GM12878 (cell line): ENCODE measurements around the gene NOX1. TPM values are rescaled to one million over a fixed set of nuclear protein-coding genes. Genes with fewer than 3 reads are reported as not detected.
A peak's percentile ranks its signal among the peaks of the same experiment; 100 is the strongest.

Source experiments
- ATAC-seq: fragments of 200-7000 bp; cut with Tn5 transposase; 3 replicates; pipeline ENCODE4 v1.9.1; 2020; ENCODE audit warnings: mild to moderate bottlenecking, moderate library complexity
- BruUV-seq: library from RNA; stranded (reverse); fragments of 400-500 nt; replicated peaks from 2 replicates; lab custom pipeline; 2021; lab: Mats Ljungman, UMichigan
- CTCF ChIA-PET: fragments of 300-600 bp; sonication (Branson Sonifier 250); formaldehyde crosslinking; extraction: SDS; loops from one replicate; lab custom pipeline; 2021; ENCODE audit warnings: inconsistent platforms; lab: Yijun Ruan, JAX
- POLR2A ChIA-PET: fragments of 350-600 bp; formaldehyde crosslinking; extraction: SDS; loops from one replicate; lab custom pipeline; 2021; ENCODE audit warnings: inconsistent platforms; lab: Charles Lee
- RAD21 ChIA-PET: fragments of 300-600 bp; sonication (Branson Sonifier 250); formaldehyde crosslinking; loops from one replicate; lab custom pipeline; 2023; ENCODE audit warnings: antibody characterized with exemption; ENCODE audit not compliant: unreplicated experiment; lab: Charles Lee
- SMC1A ChIA-PET: fragments of 300-600 bp; sonication (Branson Sonifier 250); formaldehyde crosslinking; loops from one replicate; lab custom pipeline; 2023; ENCODE audit not compliant: unreplicated experiment, uncharacterized antibody; lab: Charles Lee
- DNase-seq: peaks from one replicate; pipeline ENCODE4 v3.0.0-alpha.2; 2011; ENCODE audit warnings: low read depth, low spot score
- FAIRE-seq: peaks from 3 replicates; lab custom pipeline; 2011; peaks lifted over from hg19 to GRCh38; lab: Jason Lieb, UNC
- H2AFZ ChIP-seq: 2 replicates; pipeline ENCODE4 v1.6.0; 2011; ENCODE audit warnings: low read depth, low read length, control low read depth; ENCODE audit not compliant: control insufficient read depth
- H3K27ac ChIP-seq: 2 replicates; pipeline ENCODE4 v1.5.1; 2011; ENCODE audit warnings: control low read depth; ENCODE audit not compliant: control insufficient read depth, insufficient read depth
- H3K27me3 ChIP-seq, 2 experiments: replicated peaks in 1 of 2; 2 replicates each; pipeline versions ENCODE4 v1.6.0 to v1.6.1; 2011; ENCODE audit warnings: low read length in 1 of 2; ENCODE audit not compliant: control insufficient read depth in 2 of 2, insufficient read depth in 2 of 2
- H3K36me3 ChIP-seq, 2 experiments: 2 replicates each; pipeline ENCODE4 v1.5.1; 2011; ENCODE audit warnings: low read length in 1 of 2; ENCODE audit not compliant: control insufficient read depth in 2 of 2, insufficient read depth in 2 of 2
- H3K4me1 ChIP-seq: 2 replicates; pipeline ENCODE4 v1.6.1; 2011; ENCODE audit warnings: mild to moderate bottlenecking, low read length, moderate library complexity, mixed read lengths; ENCODE audit not compliant: control insufficient read depth, insufficient read depth
- H3K4me2 ChIP-seq: 2 replicates; pipeline ENCODE4 v1.6.0; 2011; ENCODE audit warnings: control low read depth; ENCODE audit not compliant: control insufficient read depth, insufficient read depth
- H3K4me3 ChIP-seq: fragments of 200-600 bp; sonication (generic); 2 replicates; pipeline ENCODE4 v1.5.1; 2016
- H3K79me2 ChIP-seq: 2 replicates; pipeline ENCODE4 v1.6.0; 2011; ENCODE audit warnings: low read length; ENCODE audit not compliant: control insufficient read depth, insufficient read depth
- H3K9ac ChIP-seq: 2 replicates; pipeline ENCODE4 v1.8.0; 2011; ENCODE audit warnings: low read length, control low read depth, mixed read lengths; ENCODE audit not compliant: control insufficient read depth, insufficient read depth
- H3K9me3 ChIP-seq: replicated peaks from 3 replicates; pipeline ENCODE4 v1.5.1; 2011; ENCODE audit warnings: mild to moderate bottlenecking, low read length; ENCODE audit not compliant: control insufficient read depth, insufficient read depth
- H4K20me1 ChIP-seq: 2 replicates; pipeline ENCODE4 v1.6.0; 2011; ENCODE audit not compliant: control insufficient read depth, insufficient read depth
- BCL11A ChIP-seq: IDR thresholded peaks from 2 replicates; pipeline ENCODE4 v1.6.1; 2011; ENCODE audit warnings: low read depth, low read length
- CEBPB ChIP-seq, 2 experiments: fragments of 150-350 bp in 1 of 2; IDR thresholded peaks; 2 replicates each; pipeline ENCODE4 v1.6.1; 2012 to 2014; ENCODE audit warnings: low read depth in 2 of 2, low read length in 2 of 2, borderline replicate concordance in 1 of 2, inconsistent platforms in 1 of 2
- CREB1 ChIP-seq: IDR thresholded peaks from 2 replicates; pipeline ENCODE4 v1.6.1; 2012; ENCODE audit warnings: low read depth, mild to moderate bottlenecking, inconsistent platforms
- DPF2 ChIP-seq: fragments of 450-650 bp; IDR thresholded peaks from 2 replicates; pipeline ENCODE4 v1.6.1; 2017; ENCODE audit warnings: mild to moderate bottlenecking
- FOXM1 ChIP-seq: IDR thresholded peaks from 2 replicates; pipeline ENCODE4 v1.6.1; 2012; ENCODE audit warnings: low read depth, mild to moderate bottlenecking, inconsistent platforms, low read length, moderate library complexity
- GABPA ChIP-seq: IDR thresholded peaks from 2 replicates; pipeline ENCODE4 v1.6.1; 2014; ENCODE audit warnings: antibody characterized with exemption, low read depth, mild to moderate bottlenecking, inconsistent platforms
- IKZF2 ChIP-seq, 2 experiments: fragments of 450-650 bp; IDR thresholded peaks; 2 replicates each; pipeline ENCODE4 v1.6.1; 2017; ENCODE audit warnings: mild to moderate bottlenecking in 2 of 2, moderate library complexity in 2 of 2
- MYB ChIP-seq: fragments of 150-350 bp; IDR thresholded peaks from 2 replicates; pipeline ENCODE4 v1.6.1; 2014; ENCODE audit warnings: mild to moderate bottlenecking, low read depth, low read length, borderline replicate concordance
- NFIC ChIP-seq: IDR thresholded peaks from 2 replicates; pipeline ENCODE4 v1.6.1; 2012; ENCODE audit warnings: low read depth, mild to moderate bottlenecking, inconsistent platforms, low read length, moderate library complexity
- NR2C1 ChIP-seq: fragments of 450-650 bp; IDR thresholded peaks from 2 replicates; pipeline ENCODE4 v1.6.1; 2017; ENCODE audit warnings: antibody characterized with exemption, mild to moderate bottlenecking, moderate library complexity
- PKNOX1 ChIP-seq: fragments of 450-650 bp; IDR thresholded peaks from 2 replicates; pipeline ENCODE4 v1.6.1; 2016; ENCODE audit warnings: mild to moderate bottlenecking
- PML ChIP-seq: IDR thresholded peaks from 2 replicates; pipeline ENCODE4 v1.6.1; 2012; ENCODE audit warnings: low read length, inconsistent platforms
- RAD21 ChIP-seq: IDR thresholded peaks from 2 replicates; pipeline ENCODE4 v1.6.1; 2011; ENCODE audit warnings: mild to moderate bottlenecking, low read depth, low read length, moderate library complexity; ENCODE audit not compliant: insufficient read depth
- ZZZ3 ChIP-seq: IDR thresholded peaks from 2 replicates; pipeline ENCODE4 v1.6.1; 2011; ENCODE audit warnings: low read depth; ENCODE audit not compliant: control insufficient read depth, insufficient read length
- WGBS: methylation state at CpG from one replicate; pipeline ENCODE4 v1.1.6; 2016; ENCODE audit warnings: low lambda C conversion rate; ENCODE audit not compliant: insufficient replicate concordance, insufficient coverage; ENCODE audit errors: missing lambda C conversion rate; 5-methylcytosine and 5-hydroxymethylcytosine counted together
- in situ Hi-C: fragments of 300-500 bp; cut with MboI; formaldehyde crosslinking; loops from 9 replicates; pipeline ENCODE4 v1.14.3; 2018; ENCODE audit warnings: mixed read lengths
- intact Hi-C: fragments of 100-400 bp; cut with micrococcal nuclease; formaldehyde crosslinking; loops from one replicate; pipeline ENCODE4 v1.14.2; 2022; ENCODE audit not compliant: unreplicated experiment
- polyA plus RNA-seq, 11 experiments: library from polyadenylated mRNA; depleted of rRNA in 4 of 11; unstranded in 6 of 11; stranded (reverse) in 5 of 11; fragments of >200 nt; fragmentation: Nextera tagmentation in 4 of 11; fragmentation: Illumina TruSeq in 1 of 11; extraction: Ambion mirVana in 4 of 11; extraction: Trizol in 1 of 11; gene quantifications; 1 replicate in 1 of 11; 2 replicates in 10 of 11; pipeline versions ENCODE4 v1.2.1 to v1.2.3, GENCODE V29; 2011 to 2016; ENCODE audit warnings: inconsistent platforms in 2 of 11, missing spikeins in 2 of 11, low read depth in 1 of 11
- total RNA-seq, 4 experiments: library from RNA; depleted of rRNA in 3 of 4; stranded (reverse); fragments of >200 nt in 3 of 4; fragmentation: Illumina TruSeq in 1 of 4; extraction: Trizol in 1 of 4; gene quantifications; 2 replicates each; pipeline versions ENCODE4 v1.2.1 to v1.2.3, GENCODE V29; 2013 to 2021
- TF ChIP-seq, protein P1 (sequence below): fragments of 450-650 bp; IDR thresholded peaks from 2 replicates; pipeline ENCODE4 v1.6.1; 2017; ENCODE audit warnings: mild to moderate bottlenecking, moderate library complexity
- TF ChIP-seq, protein P2 (sequence below): fragments of 450-650 bp; formaldehyde crosslinking; IDR thresholded peaks from 2 replicates; pipeline ENCODE4 v1.4.0; 2022; ENCODE audit warnings: mild to moderate bottlenecking, moderate library complexity

Gene NOX1
- total and polyA plus RNA-seq, 10 of the 15 experiments (the other 5 are each of a cell fraction or from before 2014, with no cell fraction given) = 0.03 to 0.09 (median 0.08) TPM; not detected in 6

DNA sequence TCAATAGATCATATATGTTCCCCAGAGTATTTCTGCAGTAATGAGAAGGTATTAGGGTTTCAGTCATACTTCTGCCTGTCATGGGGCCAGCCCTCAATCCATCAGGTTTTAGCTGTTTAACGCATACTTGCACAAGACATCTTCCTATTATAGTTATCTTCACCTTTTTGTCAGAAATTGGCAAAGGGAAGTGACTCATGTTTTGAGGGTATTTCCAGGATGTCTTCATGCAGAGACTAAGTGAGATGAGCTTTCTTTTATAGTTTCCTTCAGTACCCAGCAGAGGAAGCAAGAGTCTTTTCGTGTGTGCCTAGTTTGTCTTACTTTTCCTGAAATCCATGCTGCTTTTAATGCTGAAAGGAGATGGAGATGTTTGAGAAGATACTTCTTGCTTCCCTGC, 44.4 kb downstream of the NOX1 start:
- Histone ChIP-seq H3K79me2 (no peaks in the 10 kb centered on the region), H3K27me3 (no peaks in the 10 kb centered on the region), H3K4me1 (peaks cover 4% of the 10 kb centered on the region; the same call in 1 of the 2 replicates), H2AFZ (no peak overlapping the region), H3K4me3 (peak overlapping the region; percentile 16; the same call in 1 of the 2 replicates), H3K9me3 (no peaks in the 10 kb centered on the region), H3K9ac (no peak overlapping the region; the same call in 1 of the 2 replicates), H4K20me1 (no peaks in the 10 kb centered on the region), H3K4me2 (peak overlapping the region; percentile 70), H3K27ac (peak overlapping the region; percentile 78), H3K36me3 (peaks cover 2 to 10% of the 10 kb centered on the region in 2 experiments; a peak in 2 of 4 replicates)
- WGBS = 0% methylated on average over 2 of the region's 2 CpGs
- intact Hi-C loops (no loop called here), in situ Hi-C loops (no loop called here)
- FAIRE-seq = peak; percentile 70
- ChIA-PET CTCF (no interaction called here), POLR2A (no interaction called here), SMC1A (interaction anchor here (1.3 to 3.0 kb wide), 4 partner anchors 9 to 66 kb away, joined by 3 to 20 read pairs (median 4); partner anchors contain the start of genes CSTF2 and NOX1), RAD21 (interaction anchor here (1.3 to 2.6 kb wide), 2 partner anchors 100 to 268 kb away, joined by 3 to 8 read pairs; partner anchors contain the start of gene CENPI)
- no TSS peak for BruUV-seq
- DNase-seq = peak; percentile 45
- ATAC-seq = peak; percentile 90
- TF ChIP-seq NR2C1 (no peak), FOXM1 (no peak), RAD21 (0 out of 2 replicates have a peak, but pooled peaks have one; percentile 6), PML (peak; percentile 61; the same call in 1 of the 2 replicates), PKNOX1 (peak; percentile 61), BCL11A (no peak), NFIC (peak; percentile 45; the same call in 1 of the 2 replicates), CREB1 (peak; percentile 38; the same call in 1 of the 2 replicates), ZZZ3 (no peak), GABPA (peak; percentile 20; the same call in 1 of the 2 replicates), IKZF2 (IDR thresholded peaks at IDR 0.05) (0 out of 4 replicates have a peak, but pooled peaks of 1 of the 2 experiments have one; percentile 5), CEBPB (IDR thresholded peaks at IDR 0.05; ENCODE audit: borderline replicate concordance in 1 of 2, low read depth in 2 of 2, low read length in 2 of 2) (no peak), MYB (no peak), DPF2 (peak; percentile 19; the same call in 1 of the 2 replicates)
- TF ChIP-seq, protein P1, sequence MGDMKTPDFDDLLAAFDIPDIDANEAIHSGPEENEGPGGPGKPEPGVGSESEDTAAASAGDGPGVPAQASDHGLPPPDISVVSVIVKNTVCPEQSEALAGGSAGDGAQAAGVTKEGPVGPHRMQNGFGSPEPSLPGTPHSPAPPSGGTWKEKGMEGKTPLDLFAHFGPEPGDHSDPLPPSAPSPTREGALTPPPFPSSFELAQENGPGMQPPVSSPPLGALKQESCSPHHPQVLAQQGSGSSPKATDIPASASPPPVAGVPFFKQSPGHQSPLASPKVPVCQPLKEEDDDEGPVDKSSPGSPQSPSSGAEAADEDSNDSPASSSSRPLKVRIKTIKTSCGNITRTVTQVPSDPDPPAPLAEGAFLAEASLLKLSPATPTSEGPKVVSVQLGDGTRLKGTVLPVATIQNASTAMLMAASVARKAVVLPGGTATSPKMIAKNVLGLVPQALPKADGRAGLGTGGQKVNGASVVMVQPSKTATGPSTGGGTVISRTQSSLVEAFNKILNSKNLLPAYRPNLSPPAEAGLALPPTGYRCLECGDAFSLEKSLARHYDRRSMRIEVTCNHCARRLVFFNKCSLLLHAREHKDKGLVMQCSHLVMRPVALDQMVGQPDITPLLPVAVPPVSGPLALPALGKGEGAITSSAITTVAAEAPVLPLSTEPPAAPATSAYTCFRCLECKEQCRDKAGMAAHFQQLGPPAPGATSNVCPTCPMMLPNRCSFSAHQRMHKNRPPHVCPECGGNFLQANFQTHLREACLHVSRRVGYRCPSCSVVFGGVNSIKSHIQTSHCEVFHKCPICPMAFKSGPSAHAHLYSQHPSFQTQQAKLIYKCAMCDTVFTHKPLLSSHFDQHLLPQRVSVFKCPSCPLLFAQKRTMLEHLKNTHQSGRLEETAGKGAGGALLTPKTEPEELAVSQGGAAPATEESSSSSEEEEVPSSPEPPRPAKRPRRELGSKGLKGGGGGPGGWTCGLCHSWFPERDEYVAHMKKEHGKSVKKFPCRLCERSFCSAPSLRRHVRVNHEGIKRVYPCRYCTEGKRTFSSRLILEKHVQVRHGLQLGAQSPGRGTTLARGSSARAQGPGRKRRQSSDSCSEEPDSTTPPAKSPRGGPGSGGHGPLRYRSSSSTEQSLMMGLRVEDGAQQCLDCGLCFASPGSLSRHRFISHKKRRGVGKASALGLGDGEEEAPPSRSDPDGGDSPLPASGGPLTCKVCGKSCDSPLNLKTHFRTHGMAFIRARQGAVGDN = no peak
- TF ChIP-seq, protein P2, sequence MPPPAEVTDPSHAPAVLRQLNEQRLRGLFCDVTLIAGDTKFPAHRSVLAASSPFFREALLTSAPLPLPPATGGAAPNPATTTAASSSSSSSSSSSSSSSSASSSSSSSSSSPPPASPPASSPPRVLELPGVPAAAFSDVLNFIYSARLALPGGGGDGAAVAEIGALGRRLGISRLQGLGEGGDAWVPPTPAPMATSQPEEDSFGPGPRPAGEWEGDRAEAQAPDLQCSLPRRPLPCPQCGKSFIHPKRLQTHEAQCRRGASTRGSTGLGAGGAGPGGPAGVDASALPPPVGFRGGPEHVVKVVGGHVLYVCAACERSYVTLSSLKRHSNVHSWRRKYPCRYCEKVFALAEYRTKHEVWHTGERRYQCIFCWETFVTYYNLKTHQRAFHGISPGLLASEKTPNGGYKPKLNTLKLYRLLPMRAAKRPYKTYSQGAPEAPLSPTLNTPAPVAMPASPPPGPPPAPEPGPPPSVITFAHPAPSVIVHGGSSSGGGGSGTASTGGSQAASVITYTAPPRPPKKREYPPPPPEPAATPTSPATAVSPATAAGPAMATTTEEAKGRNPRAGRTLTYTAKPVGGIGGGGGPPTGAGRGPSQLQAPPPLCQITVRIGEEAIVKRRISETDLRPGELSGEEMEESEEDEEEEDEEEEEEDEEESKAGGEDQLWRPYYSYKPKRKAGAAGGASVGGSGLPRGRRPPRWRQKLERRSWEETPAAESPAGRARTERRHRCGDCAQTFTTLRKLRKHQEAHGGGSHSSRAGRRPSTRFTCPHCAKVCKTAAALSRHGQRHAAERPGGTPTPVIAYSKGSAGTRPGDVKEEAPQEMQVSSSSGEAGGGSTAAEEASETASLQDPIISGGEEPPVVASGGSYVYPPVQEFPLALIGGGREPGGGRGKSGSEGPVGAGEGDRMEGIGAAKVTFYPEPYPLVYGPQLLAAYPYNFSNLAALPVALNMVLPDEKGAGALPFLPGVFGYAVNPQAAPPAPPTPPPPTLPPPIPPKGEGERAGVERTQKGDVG (CRISPR knock-in tag) = no peak
